Measurements from ENCODE around the gene ROCK2.

- TF ChIP-seq POLR2AphosphoS5 (IDR thresholded peaks at IDR 0.05; ENCODE audit: low read depth, low read length) (no peak), REST (IDR thresholded peaks at IDR 0.05; ENCODE audit: insufficient read depth in 1 of 2, low read depth in 2 of 2, low read length in 2 of 2) (no peak), SIN3A (IDR thresholded peaks at IDR 0.05; ENCODE audit: borderline replicate concordance, insufficient read depth, low read length) (no peak), TAF1 (IDR thresholded peaks at IDR 0.05; ENCODE audit: borderline replicate concordance, insufficient read depth, low read length) (no peak), FOXP2 (optimal IDR thresholded peaks at IDR 0.05; ENCODE audit: borderline replicate concordance, extremely low read depth, extremely low read length, insufficient read depth) (no peak)
These were observed 131.3 kb downstream of the ROCK2 start for GRCh38 chr2:11213090-11213638.

Data from PFSK-1 (cell line).